Right lobe of liver (tissue), 4 donors: ENCODE data around the gene CACNA1B.

Experiments used
- CTCF ChIP-seq, 4 donors: fragments of 200-600 bp in 3 of 4; fragments of 450-650 bp in 1 of 4; IDR thresholded peaks; one replicate each; pipeline versions ENCODE4 v1.5.1 to v1.8.0; 2016 to 2022; ENCODE audit warnings: antibody characterized with exemption in 4 of 4, mild to moderate bottlenecking in 2 of 4
- POLR2A ChIP-seq: fragments of 450-650 bp; IDR thresholded peaks from one replicate; pipeline ENCODE4 v1.6.1; 2017; ENCODE audit warnings: antibody characterized with exemption, mild to moderate bottlenecking
- donor health status: DM: no; HTN: no; CAD: no.
- donor health status: DM: no; HTN: no; CAD: no.
- donor health status: DM: no; HTN: yes; CAD: no.

- TF ChIP-seq POLR2A: no peak
- no peak for TF ChIP-seq CTCF (IDR thresholded peaks at IDR 0.05)
Measured at GRCh38 chr9:137833721-137834613, 43.6 kb upstream of the CACNA1B start.
